ENCODE data around the gene MPP2.
"Not testable (repeated sequence)": the region's sequence is repeated elsewhere in the genome, so short reads cannot be mapped to it uniquely, and the experiment has no call there.

Gene MPP2

GRCh38 chr17:43901861-43902589, 5.3 kb downstream of the MPP2 start:
- no peak for DNase-seq (ENCODE audit: low read depth)

GRCh38 chr17:43900858-43901754, 6.2 kb downstream of the MPP2 start:
- no peak for DNase-seq (ENCODE audit: low read depth)

- DNase-seq (ENCODE audit: low read depth), result peak; percentile 67
These were observed 7.0 kb downstream of the MPP2 start for GRCh38 chr17:43900183-43900857.

- no peak for DNase-seq (ENCODE audit: low read depth)
These were observed 8.9 kb downstream of the MPP2 start for GRCh38 chr17:43898446-43898845.

- no peak for DNase-seq (ENCODE audit: low read depth)
These were observed 9.5 kb downstream of the MPP2 start for GRCh38 chr17:43897831-43898230.

- not testable (repeated sequence) for DNase-seq (ENCODE audit: low read depth)
These were observed 12.8 kb downstream of the MPP2 start for GRCh38 chr17:43894494-43894893.

GRCh38 chr17:43892647-43892952, 14.7 kb downstream of the MPP2 start:
- no peak for DNase-seq (ENCODE audit: low read depth)

GRCh38 chr17:43891851-43892646, 15.3 kb downstream of the MPP2 start:
- DNase-seq (ENCODE audit: low read depth), result no peak

- DNase-seq (ENCODE audit: low read depth), result no peak
These were observed 17.1 kb downstream of the MPP2 start for GRCh38 chr17:43890240-43890639.

- DNase-seq (ENCODE audit: low read depth), result no peak
These were observed 18.8 kb downstream of the MPP2 start for GRCh38 chr17:43888548-43888947.

GRCh38 chr17:43882761-43883415, 24.4 kb downstream of the MPP2 start:
- DNase-seq (ENCODE audit: low read depth), result no peak

GRCh38 chr17:43881758-43882505, 25.4 kb downstream of the MPP2 start:
- DNase-seq (ENCODE audit: low read depth), result no peak

GRCh38 chr17:43881181-43881580, 26.2 kb downstream of the MPP2 start:
- DNase-seq (ENCODE audit: low read depth), result no peak

- peak; percentile 15 for DNase-seq (ENCODE audit: low read depth)
These were observed 26.8 kb downstream of the MPP2 start for GRCh38 chr17:43880420-43880991.

GRCh38 chr17:43879723-43880419, 27.5 kb downstream of the MPP2 start:
- DNase-seq (ENCODE audit: low read depth), result no peak

- peak; percentile 42 for DNase-seq (ENCODE audit: low read depth)
These were observed 28.8 kb downstream of the MPP2 start for GRCh38 chr17:43878260-43879175.

GRCh38 chr17:43877451-43878155, 29.7 kb downstream of the MPP2 start:
- DNase-seq (ENCODE audit: low read depth), result no peak

- DNase-seq (ENCODE audit: low read depth), result no peak
These were observed 30.3 kb downstream of the MPP2 start for GRCh38 chr17:43877031-43877430.

Data from stimulated activated CD8-positive, alpha-beta memory T cell treated with anti-CD3 and anti-CD28 coated beads, Interleukin-15, amount 100 ng/mL, for 1 hour (primary cell).